SHP77 (cell line): ENCODE results near the gene RUNDC3A.
"Not testable (repeated sequence)": the region's sequence is repeated elsewhere in the genome, so short reads cannot be mapped to it uniquely, and the experiment has no call there.

Source experiments
- DNase-seq, 2 experiments: peaks; one replicate each; lab custom pipeline; 2025; lab: John Stamatoyannopoulos, UW

The RUNDC3A gene

DNA sequence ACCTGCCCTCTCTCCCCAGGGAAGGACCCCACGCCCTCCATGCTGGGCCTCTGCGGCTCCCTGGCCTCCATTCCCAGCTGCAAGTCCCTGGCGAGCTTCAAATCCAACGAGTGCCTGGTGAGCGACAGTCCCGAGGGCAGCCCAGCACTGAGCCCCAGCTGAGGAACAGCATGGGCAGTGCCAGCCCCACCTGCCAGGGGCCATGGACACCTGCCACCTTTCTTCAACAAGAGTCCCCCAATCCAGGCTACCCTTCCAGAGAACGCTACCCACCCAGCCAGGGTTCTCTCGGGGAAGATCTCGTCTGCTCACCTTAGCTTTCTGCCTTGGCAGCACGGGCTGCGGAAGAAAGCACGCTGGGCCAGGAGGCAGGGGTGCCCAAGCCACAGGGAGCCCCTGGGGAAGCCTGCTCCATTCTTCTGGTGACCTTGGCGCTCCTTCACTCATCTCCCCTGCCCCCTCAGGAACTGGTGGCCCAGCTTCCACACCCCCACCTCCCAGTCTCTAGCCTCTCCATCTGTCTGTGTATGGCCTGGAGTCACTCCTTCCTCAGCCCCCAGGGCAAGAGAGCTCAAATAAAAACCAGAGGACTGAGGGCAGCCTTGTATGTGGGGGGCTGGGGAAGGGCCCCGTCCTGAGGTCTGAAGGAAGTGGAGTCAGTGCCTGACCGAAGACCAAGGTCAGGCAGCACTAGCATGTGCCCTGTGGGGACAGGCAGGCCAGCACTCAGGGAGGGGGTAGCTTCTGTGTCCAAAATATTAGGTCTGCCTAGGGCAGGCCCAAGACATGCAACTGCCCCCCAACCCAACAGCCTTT, 9.9 kb downstream of the RUNDC3A start:
- no peak for DNase-seq

DNA sequence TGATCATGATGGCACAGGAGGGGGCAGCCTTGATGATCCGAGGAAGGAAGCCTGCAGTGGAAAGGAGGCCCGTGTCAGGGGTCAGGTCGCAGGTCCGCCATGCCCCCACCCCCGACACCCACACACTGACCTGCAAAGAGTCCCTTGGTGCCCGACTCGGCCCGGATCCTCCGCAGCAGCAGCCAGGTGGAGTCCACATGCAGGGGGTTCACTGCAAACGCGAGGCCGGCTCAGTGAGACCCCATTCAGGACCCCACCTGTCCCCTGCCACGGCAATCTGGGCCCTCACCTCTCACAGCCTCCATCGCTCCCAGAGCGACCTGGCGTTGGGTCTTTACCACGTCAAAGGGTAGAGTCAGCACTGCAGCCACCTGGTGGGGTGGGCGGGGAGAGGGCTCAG, 11.7 kb downstream of the RUNDC3A start:
- no peak for DNase-seq

DNA sequence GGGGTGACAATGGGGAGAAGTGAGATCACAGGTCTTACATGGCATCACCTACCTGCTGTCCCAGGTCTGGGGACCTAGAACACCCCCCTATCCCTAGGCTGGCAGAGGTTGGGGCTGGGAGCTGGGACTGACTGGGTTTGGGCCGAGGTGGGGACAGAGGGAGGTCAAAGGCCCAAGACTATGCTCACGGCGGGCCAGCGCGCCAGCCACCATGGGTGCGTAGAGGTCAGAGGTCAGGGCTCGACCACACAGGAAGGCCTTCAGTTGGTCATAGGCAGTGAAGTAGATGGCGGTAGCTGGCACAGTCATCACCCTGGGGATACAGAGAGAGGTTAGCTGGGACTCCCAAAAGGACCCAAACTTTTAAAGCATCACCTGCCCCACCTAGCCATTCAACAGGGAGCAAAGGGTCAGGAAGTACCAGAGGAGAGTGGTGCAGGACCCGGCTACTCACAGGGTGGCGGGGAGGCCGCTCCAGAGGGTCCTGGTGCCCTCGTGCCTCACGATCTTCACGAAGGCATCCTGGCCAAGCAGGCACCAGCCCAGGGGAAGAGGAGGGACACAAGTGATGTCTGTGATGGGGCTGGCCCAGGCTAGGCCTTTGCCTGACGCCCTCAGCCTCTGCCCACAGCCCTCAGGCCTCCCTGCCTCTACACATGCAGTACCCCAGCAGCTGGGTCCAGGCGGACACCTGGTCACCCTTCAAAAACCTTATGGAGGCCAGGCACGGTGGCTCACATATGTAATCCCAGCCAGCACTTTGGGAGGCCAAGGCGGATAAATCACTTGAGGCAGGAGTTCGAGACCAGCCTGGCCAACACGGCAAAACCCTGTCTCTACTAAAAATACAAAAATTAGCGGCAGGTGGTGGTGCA, 13.1 kb downstream of the RUNDC3A start:
- DNase-seq = no peak

DNA sequence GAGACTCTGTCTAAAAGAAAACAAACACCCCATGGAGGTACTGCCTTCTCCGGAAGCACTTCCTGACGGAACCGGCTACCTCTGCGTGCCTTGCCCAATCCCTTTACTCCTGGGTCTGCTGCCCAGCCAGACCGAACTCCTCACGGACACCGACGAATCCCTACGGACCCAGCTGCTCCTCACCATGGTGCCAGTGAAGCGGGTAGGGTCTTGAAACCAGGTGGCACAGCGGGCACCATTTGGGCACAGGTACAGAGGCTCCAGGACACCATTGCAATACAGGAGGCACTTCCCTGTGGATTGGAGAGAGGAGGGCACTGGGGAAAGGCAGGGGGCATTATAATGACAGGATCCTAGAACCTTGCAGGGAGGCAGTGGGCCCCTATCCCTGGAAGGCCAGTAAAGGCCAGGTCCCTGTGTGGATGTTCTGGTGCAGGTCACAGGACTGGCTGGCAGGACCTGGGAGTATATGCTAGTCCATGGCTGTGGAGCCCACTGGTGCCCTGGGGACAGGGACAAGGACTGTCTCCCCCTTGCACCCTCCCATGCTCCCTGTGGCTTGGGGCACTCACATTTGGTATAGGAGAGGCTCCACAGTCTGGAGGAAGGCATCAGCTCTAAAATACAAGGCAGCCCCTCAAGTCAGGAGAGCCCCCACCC, 14.0 kb downstream of the RUNDC3A start:
- DNase-seq = no peak

DNA sequence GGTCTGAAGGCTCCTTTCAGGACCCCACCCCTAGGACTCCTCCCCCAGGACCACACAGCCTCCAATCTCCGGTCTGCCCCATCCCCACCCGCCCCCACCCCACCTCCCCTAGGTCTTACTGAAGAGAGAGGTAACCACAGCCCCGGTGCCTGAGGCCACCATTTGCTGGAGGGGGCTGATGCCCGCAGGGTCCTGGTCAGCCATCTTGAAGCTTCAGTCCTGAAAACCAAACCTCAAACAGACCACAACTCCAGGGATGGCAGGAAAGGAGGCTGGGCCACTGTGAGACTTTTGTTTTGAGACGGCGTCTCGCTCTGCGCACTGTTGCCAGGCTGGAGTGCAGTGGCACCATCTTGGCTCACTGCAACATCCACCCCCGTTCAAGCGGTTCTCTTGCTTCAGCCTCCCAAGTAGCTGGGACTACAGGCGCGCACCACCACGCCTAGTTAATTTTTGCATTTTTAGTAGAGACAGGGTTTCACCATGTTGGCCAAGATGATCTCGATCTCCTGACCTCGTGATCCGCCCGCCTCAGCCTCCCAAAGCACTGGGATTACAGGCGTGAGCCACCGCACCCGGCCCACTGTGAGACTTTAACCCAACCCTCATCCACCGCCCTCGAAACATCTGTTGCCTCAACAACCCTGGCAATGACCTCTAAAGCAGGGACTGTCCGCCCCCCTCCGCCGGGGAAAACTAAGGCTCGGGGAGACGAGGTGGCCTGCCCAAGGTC, 15.1 kb downstream of the RUNDC3A start:
- DNase-seq = no peak

DNA sequence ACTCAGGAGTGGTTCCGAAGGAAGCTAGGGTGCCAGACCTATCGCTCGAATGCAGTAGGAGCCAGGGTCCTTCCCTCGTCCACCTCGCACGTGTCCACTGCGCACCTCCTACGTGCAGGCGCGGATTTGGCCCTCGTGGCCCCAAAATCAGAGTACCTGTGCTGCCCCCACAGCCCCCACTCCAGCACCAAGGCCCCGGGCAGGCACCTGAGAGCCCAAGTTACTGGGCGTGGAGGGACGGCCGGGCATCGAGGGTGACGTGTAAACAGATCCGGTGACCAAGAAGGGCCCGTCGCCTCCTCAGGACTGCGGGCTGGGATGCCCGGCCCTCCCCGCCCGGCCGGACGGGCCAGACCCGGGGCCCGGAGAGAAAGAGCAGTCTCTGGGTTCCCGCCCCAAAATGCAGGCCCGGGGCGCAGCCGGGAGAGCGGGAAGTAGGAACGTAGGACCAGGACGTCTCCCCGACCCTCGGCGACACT, 15.7 kb downstream of the RUNDC3A start:
- DNase-seq = no peak

DNA sequence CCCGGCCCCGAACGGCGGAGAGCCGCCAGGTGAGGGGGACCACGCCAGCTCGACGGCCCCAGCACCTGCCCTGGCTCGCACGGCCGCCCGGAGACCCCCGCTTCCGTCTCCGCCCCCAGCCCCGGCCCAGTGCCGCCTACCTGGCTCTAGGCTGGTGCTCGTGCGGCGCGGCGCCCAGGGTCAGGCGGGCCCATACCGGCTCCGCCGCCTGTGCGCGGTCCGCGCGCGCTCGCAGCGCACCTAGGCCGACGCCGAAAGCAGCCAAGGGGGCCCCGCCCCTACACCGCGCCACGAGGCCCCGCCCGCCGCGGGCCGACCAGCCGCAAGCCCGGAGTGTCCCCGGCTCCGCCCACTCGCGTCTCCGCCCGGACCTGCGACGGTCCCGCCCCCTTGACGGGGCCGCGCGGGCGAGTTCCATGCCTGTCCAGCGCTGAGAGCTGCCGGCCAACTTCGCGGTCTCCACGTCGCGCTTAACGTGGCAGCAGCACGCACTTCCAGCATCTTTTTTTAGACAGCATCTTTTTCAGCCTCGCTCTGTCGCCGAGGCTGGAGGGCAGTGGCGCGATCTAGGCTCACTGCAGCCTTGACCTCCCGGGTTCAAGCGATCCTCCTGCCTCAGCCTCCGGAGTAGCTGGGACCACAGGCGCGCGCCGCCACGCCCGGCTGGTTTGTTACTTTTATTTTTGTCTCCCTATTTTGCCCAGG, 16.3 kb downstream of the RUNDC3A start, which contains the start of gene SLC25A39:
SLC25A39 (minus strand) TSS at position 253 of the 705 bp plus-strand sequence. CDS start 1,261 bp downstream, outside the sequence.
- DNase-seq = peak; percentile 92 to 94

DNA sequence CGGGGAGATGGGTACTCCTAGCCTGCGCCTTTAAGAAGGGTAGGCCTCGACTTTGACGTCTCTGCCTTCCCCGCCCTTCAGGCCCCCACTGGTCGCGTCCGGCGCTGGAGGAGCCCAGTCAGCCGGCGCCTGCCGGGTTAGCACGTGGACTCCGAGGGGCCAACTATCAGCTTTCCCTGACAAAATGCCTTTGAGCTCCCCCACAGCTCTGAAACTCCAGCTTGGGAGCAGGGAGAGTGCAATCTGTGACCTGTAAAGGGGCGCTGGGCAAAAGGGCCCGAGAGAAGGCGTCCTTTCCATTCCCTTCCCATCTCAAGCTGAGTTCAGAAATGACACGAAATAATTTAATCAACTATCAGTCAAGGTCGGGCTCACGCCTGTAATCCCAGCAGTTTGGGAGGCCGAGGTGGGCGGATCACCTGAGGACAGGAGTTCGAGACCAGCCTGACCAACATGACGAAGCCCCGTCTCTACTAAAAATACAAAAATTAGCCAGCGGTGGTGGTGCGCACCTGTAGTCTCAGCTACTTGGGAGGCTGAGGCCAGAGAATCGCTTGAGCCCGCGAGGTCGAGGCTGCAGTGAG, 18.6 kb downstream of the RUNDC3A start:
- peak; percentile 98 to 99 for DNase-seq

DNA sequence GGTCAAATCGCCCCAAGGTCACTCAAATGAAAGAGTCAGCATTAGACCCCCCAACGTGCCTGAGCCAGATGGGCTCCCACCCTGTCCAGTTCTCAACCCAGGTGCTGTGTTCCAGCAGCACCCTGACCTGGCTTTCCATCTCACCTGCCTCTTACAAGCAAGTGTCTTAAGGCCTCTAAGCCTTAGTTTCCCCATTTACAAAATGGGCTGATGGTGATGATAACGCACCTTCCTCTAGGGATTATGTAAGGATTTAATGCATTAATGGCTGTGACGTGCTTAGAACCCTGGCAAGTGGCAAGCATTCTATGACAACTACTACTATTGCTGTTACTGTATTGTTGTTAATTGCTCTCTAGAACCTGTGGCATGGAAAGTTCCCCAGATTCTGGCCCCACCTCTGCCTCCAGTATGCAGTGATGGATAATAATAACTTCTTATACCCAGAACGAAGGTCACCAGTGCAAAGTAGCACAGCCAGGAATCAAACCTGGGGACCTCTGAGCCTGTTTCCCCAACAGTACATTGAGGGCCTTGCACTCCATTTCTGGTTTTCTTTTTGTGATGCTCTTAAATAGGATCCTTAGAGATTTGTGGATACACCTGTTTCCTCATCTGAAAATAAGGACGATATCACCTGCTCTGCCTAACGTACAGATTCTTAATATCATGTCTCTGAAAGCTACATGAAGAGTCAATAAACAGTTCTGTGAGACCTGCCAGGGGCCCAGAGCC, 19.5 kb downstream of the RUNDC3A start:
- no peak for DNase-seq

DNA sequence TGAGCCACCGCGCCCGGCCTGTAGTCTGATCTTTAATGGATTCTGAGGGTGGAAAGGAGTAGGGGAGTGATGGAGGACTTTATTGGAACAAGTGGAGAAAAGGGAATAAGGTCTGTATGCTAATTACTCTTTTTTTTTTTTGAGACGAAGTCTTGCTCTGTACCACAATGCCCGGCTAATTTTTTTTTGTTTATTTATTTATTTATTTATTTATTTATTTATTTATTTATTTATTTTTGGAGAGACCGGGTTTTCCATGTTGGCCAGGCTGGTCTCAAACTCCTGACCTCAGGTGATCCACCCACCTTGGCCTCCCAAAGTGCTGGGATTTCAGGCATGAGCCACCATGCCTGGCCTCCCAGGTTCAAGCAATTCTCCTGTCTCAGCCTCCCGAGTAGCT, 21.1 kb downstream of the RUNDC3A start:
- not testable (repeated sequence) for DNase-seq

DNA sequence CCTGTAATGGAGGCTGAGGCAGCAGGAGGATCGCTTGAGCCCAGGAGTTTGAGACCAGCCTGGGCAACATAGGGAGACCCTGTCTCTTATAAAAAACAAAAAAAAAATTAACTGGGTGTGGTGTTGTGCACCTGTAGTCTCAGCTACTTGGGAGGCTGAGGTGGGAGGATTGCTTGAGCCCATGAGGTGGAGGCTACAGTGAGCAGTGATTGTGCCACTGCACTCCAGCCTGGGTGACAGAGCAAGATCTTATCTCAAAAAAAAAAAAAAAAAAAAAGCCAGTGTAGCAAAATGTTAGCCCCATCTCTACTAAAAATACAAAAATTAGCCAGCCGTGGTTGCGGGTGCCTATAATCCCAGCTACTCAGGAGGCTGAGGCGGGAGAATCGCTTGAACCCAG, 21.9 kb downstream of the RUNDC3A start:
- DNase-seq = not testable (repeated sequence)

DNA sequence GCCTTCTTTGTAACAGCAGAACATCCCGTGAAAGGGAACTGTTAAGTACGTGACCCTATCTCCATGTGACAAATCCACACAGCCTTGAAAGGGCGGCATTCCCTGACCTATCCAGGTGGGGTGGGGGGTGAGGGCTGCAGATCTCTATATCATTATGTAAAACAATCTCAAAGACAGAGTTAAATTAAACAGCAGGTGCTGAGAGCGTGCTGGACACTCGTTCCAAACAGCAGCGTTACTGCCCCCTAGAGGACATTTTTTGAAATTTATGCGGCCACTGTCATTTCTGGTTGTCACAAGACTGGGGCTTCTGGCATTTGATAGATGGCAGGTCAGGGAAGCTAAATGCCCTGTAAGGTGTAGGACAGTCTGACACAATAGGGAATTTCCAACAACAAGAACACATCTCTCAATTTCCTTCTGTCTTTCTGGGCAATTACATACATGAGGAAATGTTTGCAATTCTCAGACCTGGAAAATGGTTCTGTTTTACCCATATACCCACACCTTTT, 22.9 kb downstream of the RUNDC3A start:
- peak; percentile 77 to 88 for DNase-seq

DNA sequence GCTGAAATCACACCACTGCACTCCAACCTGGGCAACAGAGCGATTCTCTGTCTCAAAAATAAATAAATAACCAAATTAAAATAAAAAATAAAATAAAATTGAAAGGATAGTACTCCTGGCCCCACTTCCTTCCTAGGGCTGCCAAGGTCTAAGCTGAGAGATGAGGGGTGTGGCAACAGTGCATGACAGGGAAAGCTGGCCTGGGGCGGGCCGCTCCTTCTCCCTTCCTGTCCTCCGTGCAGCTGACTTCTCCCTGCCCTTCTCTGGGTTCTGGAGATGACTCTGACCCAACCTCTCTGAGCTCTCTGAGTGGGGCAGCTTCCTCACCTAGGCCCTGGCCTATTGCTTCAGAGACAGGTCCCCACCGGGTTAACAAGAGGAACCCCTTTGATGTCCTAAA, 25.0 kb downstream of the RUNDC3A start:
- no peak for DNase-seq

DNA sequence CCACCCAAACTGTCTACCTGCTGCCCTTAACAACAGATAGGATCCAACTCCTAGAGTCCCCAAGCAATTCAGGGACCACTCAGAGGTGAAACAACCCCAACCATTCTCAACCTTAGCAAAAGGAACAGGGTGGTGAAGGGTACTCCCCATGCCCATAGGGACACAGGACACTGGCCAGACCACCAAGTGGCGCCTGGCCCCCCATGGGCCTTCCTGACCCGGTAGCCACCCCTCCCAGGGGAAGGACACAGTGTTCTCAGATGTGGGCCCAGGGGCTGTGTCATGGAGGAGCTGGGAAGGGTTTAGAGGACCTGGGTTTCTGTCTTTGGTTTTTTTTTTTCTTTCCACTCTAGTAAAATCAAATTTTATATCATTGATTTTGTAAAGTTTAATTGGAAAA, 25.9 kb downstream of the RUNDC3A start:
- DNase-seq = no peak

DNA sequence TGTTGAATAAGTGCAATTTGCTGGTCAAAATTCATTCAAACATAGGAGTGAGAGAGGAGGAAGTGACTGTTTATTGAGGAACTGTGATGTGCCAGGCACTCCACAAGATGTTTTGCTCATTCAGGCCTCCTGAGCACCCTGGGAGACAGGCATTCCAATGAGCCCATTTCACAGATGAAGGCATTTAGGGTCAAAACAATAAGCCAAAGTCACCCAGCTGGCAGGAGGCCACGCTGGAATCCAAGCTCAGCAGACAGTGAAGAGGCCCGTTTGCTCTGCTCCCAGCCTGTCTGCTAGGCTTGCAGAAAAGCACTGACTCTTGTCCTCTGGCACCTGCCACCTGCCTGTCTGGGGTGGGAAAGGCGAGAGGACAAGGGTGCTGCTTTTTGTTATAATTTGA, 26.3 kb downstream of the RUNDC3A start:
- peak; percentile 37 to 47 for DNase-seq

DNA sequence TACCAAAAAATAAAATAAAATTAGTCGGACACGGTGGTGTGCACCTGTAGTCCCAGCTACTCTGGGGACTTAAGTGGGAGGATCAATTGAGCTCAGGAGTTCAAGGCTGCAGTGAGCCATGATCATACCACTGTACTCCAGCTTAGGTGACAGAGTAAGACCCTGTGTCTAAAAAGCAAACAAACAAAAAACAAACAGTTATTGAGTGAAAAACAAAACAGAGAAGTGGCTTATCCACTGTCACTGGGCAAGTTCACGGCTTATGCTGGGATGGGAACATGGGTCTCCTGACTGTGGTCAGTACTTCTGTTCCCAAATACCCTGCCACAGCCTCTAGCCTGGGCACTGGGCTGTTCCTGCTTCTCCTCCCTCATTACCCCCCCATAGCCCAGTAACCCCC, 27.2 kb downstream of the RUNDC3A start:
- no peak for DNase-seq

DNA sequence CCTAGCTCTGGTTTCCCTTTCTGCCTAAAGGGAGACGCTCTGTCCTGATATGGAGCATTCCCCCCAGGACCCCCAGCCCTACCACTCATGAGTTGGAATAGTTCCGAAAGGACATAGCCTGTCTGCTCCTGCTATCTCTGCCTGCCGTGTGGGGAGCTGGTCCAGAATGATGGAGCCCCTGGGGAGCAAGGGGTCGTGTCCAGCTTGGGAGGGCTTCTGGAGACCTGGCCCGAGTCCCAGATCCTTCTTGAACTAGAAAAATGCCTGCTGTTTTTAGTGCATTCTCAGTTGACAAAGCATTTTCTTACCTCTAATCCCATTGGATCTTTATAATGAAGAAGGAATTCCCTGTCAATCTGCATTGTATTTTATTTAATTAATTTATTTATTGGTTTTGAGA, 27.6 kb downstream of the RUNDC3A start:
- no peak for DNase-seq

DNA sequence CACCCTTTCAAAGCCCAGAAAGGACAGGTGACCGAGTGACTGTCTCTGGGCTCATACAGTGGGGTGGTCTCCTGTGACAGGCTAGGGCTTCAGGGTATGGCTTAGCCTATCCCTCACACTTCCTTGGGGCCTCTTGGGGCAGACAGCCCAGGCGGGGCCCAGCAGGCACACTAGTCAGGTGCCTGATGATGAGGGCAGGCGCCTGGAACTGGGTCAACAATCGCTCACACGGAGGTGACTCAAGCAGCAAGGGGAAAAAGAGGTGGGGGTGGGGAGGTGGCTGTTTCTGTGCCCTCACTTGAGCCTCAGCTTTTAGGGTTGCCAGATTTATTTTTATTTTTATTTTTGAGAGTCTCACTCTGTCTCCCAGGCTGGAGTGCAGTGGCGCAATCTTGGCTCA, 30.3 kb downstream of the RUNDC3A start:
- no peak for DNase-seq

DNA sequence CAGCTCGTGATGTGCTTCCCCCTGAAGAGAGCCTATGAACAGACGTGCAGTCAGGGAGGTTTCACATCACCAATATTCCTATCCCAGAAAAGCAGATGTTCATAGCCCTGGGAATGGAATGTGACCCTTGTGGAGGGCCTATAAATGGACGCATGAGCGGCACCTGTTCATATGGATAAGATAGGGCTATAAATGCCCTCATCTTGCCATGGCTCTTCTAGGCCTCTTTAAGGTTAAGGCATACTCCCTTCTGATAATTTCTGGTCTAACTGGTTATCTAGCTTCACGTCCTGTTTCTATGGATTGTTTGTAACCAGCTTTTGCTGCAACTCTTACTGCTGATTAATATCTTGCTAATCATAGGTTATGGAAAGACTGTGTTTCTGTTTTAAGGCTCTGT, 32.2 kb downstream of the RUNDC3A start:
- DNase-seq = not testable (repeated sequence)
